ENCODE measurements around the gene ZNF668.

DNA sequence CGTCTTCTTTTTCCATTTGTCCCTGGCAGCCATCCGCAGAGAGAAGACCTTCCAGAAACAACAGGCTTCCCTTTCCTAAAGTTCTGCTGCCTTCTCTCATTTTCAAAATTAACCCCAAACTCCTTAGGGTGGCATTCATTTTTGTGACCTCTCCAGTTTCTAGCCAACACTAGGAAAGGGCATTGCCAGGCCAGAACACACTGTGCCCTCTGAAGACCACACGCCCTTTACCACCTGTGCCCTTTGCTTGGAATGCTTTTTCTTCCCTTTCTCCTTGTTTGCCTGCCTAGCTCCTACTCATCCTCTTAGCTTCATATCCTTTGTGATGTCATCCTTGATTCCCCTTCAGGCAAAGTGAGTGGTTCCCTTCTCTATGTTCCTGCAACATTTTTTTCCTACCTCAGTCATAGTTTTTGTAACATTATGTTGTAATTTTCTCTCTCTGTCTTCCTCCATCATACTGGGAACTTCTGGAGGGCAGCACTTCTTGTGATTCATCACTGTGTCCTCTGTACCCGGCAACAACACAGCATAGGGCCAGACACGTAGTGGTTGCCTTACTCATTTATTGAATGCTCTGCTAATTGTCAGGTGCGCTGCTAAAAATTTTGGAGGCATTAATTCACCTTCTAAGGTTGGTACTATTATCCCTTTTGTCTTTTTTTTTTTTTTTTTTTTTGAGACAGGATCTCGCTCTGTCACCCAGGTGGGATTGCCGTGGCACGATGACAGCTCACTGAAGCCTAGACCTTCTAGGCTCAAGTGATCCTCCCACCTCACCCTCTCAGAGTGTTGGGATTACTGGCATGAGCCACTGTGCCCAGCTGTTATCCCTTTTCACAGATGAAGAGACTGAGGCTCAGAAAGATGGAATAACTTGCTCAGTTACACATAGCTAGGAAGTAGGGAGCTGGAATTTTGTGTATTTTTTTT lies 44.4 kb upstream of the ZNF668 start:
- no peak for TF ChIP-seq CTCF (IDR thresholded peaks at IDR 0.05; ENCODE audit: insufficient read depth, low read length)
- TF ChIP-seq GABPA (IDR thresholded peaks at IDR 0.05; ENCODE audit: low read depth) = no peak
- TF ChIP-seq REST (IDR thresholded peaks at IDR 0.05; ENCODE audit: insufficient replicate concordance, low read depth) = no peak
- TF ChIP-seq POLR2AphosphoS5 (IDR thresholded peaks at IDR 0.05; ENCODE audit: low read depth) = no peak
- TF ChIP-seq SPI1 (IDR thresholded peaks at IDR 0.05; ENCODE audit: borderline replicate concordance, low read depth) = no peak

Data from HL-60 (cell line).